Tibial artery (tissue), 4 donors: Measurements from ENCODE around the gene MAP6.

ENCODE experiments used
- DNase-seq, 2 donors: peaks; one replicate each; pipeline ENCODE4 v3.0.0-alpha.2; 2019
- H3K27ac ChIP-seq, 2 donors: fragments of 200-600 bp; sonication (generic) in 1 of 2; 1 replicate in 1 of 2; 2 replicates in 1 of 2; pipeline ENCODE4 v1.5.1; 2018 to 2019; ENCODE audit warnings: mild to moderate bottlenecking in 1 of 2
- H3K27me3 ChIP-seq, 2 donors: fragments of 200-600 bp; sonication (generic) in 1 of 2; one replicate each; pipeline versions ENCODE4 v1.5.1 to v1.6.0; 2016 to 2019
- H3K36me3 ChIP-seq, 3 donors: fragments of 200-600 bp; sonication (generic) in 2 of 3; one replicate each; pipeline ENCODE4 v1.5.1; 2016 to 2019; ENCODE audit warnings: mild to moderate bottlenecking in 2 of 3
- H3K4me1 ChIP-seq, 4 donors: fragments of 200-600 bp; sonication (generic) in 2 of 4; 1 replicate in 3 of 4; 2 replicates in 1 of 4; pipeline ENCODE4 v1.5.1; 2016 to 2019
- H3K4me3 ChIP-seq, 2 donors: fragments of 200-600 bp; sonication (generic) in 1 of 2; 1 replicate in 1 of 2; 2 replicates in 1 of 2; pipeline ENCODE4 v1.5.1; 2018 to 2019; ENCODE audit warnings: mild to moderate bottlenecking in 2 of 2
- H3K9me3 ChIP-seq, 3 donors: fragments of 200-600 bp; sonication (generic) in 1 of 3; one replicate each; pipeline ENCODE4 v1.5.1; 2016 to 2019
- intact Hi-C: fragments of 100-400 bp; cut with DNase I; formaldehyde crosslinking; loops from one replicate; pipeline ENCODE4 v1.15.0; 2023; ENCODE audit warnings: low total_unique reads
- TF ChIP-seq, protein P1 (sequence below), 2 experiments: fragments of 200-600 bp in 1 of 2; fragments of 450-650 bp in 1 of 2; IDR thresholded peaks; one replicate each; pipeline ENCODE4 v1.5.1; 2017 to 2019; ENCODE audit warnings: antibody characterized with exemption in 2 of 2, mild to moderate bottlenecking in 1 of 2, moderate library complexity in 1 of 2

The MAP6 gene

DNA sequence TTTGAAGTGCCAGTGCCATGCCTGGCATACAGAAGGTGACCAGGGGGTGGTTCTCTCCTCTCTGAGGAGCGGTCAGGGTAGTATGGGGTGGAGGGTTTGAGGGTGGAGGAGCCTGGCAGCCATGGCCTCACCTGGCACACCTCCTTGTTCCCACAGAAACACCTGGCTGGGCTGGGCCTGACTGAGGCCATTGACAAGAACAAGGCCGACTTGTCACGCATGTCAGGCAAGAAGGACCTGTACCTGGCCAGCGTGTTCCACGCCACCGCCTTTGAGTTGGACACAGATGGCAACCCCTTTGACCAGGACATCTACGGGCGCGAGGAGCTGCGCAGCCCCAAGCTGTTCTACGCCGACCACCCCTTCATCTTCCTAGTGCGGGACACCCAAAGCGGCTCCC lies 97.2 kb downstream of the MAP6 start:
- Histone ChIP-seq H3K4me3 (no peak overlapping the region), H3K36me3 (peaks cover 66 to 79% (median 72%) of the 10 kb centered on the region in 3 donors), H3K27ac (no peak overlapping the region), H3K27me3 (no peaks in the 10 kb centered on the region), H3K4me1 (peaks cover 0 to 46% (median 25%) of the 10 kb centered on the region in 4 donors), H3K9me3 (no peaks in the 10 kb centered on the region)
- TF ChIP-seq, protein P1, sequence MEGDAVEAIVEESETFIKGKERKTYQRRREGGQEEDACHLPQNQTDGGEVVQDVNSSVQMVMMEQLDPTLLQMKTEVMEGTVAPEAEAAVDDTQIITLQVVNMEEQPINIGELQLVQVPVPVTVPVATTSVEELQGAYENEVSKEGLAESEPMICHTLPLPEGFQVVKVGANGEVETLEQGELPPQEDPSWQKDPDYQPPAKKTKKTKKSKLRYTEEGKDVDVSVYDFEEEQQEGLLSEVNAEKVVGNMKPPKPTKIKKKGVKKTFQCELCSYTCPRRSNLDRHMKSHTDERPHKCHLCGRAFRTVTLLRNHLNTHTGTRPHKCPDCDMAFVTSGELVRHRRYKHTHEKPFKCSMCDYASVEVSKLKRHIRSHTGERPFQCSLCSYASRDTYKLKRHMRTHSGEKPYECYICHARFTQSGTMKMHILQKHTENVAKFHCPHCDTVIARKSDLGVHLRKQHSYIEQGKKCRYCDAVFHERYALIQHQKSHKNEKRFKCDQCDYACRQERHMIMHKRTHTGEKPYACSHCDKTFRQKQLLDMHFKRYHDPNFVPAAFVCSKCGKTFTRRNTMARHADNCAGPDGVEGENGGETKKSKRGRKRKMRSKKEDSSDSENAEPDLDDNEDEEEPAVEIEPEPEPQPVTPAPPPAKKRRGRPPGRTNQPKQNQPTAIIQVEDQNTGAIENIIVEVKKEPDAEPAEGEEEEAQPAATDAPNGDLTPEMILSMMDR (IDR thresholded peaks at IDR 0.05) = no peak
- no peak for DNase-seq
- intact Hi-C loops = no loop called here

DNA sequence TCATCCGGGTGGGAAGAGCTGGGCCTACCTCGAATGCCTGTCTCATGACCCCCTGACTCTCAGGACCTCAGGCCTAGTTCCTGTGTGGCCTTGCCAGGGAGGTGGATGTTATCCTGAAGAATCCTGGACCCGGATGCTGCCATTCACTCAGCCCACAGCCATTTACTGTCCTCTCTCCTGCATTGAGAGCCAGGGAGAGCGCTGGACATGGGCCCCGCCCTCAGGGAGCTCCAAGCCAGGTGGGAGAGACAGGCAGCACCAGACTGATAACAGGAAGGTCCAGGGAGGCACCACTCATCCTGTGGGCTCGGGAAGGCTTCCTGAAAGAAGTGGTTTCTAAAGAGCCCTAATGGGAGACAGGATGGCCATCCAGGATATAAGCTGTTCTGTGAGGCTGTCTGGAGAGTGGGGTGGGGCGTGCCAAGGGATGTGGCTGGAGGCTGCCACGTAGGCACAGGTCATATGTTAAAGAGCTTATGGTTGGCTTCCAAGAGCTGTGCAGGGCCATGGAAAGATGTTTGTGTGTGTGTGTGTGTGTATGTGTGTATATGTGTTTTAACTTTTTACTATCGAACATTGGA lies 98.2 kb downstream of the MAP6 start:
- Histone ChIP-seq H3K27ac (peak overlapping the region in 1 of 2 donors; percentile 6), H3K4me1 (peaks cover 0 to 47% (median 32%) of the 10 kb centered on the region in 4 donors), H3K36me3 (peaks cover 68 to 87% (median 77%) of the 10 kb centered on the region in 3 donors), H3K9me3 (no peaks in the 10 kb centered on the region), H3K27me3 (no peaks in the 10 kb centered on the region), H3K4me3 (no peak overlapping the region)
- TF ChIP-seq, protein P1 (IDR thresholded peaks at IDR 0.05) = no peak
- intact Hi-C loops = no loop called here
- no peak for DNase-seq

DNA sequence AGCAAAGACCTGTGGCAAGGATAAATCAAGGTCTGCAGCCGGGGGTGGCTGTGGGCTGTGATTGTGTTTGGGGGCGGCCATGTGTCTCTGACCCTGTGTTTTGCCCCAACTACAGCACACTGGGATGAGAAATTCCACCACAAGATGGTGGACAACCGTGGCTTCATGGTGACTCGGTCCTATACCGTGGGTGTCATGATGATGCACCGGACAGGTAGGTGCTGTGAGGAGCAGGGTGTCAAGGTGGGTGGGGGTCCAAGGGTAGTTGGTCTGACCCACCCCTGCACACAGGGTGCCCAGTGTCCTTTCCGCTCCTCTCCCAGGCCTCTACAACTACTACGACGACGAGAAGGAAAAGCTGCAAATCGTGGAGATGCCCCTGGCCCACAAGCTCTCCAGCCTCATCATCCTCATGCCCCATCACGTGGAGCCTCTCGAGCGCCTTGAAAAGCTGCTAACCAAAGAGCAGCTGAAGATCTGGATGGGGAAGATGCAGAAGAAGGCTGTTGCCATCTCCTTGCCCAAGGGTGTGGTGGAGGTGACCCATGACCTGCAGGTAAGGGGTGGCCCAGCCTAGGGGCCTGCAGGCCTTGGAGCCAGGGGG lies 100.1 kb downstream of the MAP6 start:
- Histone ChIP-seq H3K27ac (peak overlapping the region in 1 of 2 donors; percentile 26), H3K36me3 (peaks cover 68 to 78% (median 76%) of the 10 kb centered on the region in 3 donors), H3K4me3 (no peak overlapping the region), H3K9me3 (no peaks in the 10 kb centered on the region), H3K4me1 (peaks cover 0 to 66% (median 51%) of the 10 kb centered on the region in 4 donors), H3K27me3 (no peaks in the 10 kb centered on the region)
- TF ChIP-seq, protein P1 (IDR thresholded peaks at IDR 0.05) = no peak
- intact Hi-C loops = no loop called here
- DNase-seq = no peak

DNA sequence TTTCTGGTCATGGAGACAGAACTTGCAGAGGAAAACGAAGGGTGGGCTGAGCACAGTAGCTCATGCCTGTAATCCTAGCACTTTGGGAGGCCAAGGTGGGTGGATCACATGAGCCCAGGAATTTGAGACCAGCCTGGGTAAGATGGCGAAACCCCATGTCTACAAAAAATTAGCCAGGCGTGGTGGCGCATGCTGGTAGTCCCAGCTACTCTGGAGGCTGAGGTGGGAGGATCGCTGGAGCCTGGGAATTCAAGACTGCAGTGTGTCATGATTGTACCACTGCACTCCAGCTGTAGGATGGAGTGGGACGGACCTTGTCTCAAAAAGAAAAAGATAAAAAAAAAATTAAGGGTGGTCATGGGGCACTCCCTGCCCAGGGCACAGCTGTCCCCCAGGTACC lies 100.9 kb downstream of the MAP6 start:
- Histone ChIP-seq H3K27me3 (no peaks in the 10 kb centered on the region), H3K4me3 (no peak overlapping the region), H3K4me1 (peaks cover 0 to 74% (median 54%) of the 10 kb centered on the region in 4 donors), H3K27ac (peak overlapping the region; percentile 22 to 26), H3K36me3 (peaks cover 66 to 71% (median 69%) of the 10 kb centered on the region in 3 donors), H3K9me3 (no peaks in the 10 kb centered on the region)
- intact Hi-C loops = no loop called here
- TF ChIP-seq, protein P1 (IDR thresholded peaks at IDR 0.05) = no peak
- no peak for DNase-seq

DNA sequence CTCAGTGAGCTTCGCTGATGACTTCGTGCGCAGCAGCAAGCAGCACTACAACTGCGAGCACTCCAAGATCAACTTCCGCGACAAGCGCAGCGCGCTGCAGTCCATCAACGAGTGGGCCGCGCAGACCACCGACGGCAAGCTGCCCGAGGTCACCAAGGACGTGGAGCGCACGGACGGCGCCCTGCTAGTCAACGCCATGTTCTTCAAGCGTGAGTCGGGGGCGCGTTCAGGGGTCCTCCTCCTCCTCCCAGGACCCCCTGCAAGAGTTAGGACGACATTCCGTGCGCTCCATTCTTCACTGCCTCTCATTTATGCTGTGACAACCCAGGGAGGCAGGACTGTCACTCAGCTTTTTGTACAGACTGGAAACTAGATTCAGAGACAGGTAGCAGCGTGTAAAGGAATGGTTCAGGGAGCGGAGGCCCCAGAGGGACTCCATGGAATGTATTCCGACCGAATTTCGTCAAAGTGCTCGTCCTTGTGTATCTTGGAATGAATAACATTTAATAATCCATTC lies 102.0 kb downstream of the MAP6 start:
- peaks cover 0 to 72% (median 54%) of the 10 kb centered on the region in 4 donors for H3K4me1 ChIP-seq
- no peak for DNase-seq
- peak overlapping the region; percentile 26 to 99 for H3K27ac ChIP-seq
- TF ChIP-seq, protein P1 (IDR thresholded peaks at IDR 0.05) = no peak
- intact Hi-C loops = no loop called here
- no peaks in the 10 kb centered on the region for H3K9me3 ChIP-seq
- H3K27me3 ChIP-seq = no peaks in the 10 kb centered on the region
- H3K4me3 ChIP-seq = no peak overlapping the region
- peaks cover 54 to 59% (median 57%) of the 10 kb centered on the region in 3 donors for H3K36me3 ChIP-seq
